HepG2 (cell line): ENCODE data around the gene CTSA. TPM values are rescaled to one million over a fixed set of nuclear protein-coding genes. Genes with fewer than 3 reads are reported as not detected.

Experiments
- PHF21A ChIP-seq: sonication (generic); formaldehyde crosslinking; IDR thresholded peaks from 2 replicates; pipeline ENCODE4 v1.5.0; 2020; ENCODE audit warnings: mild to moderate bottlenecking, missing genetic modification reagents
- RFX1 ChIP-seq: fragments of 450-650 bp; IDR thresholded peaks from 2 replicates; pipeline ENCODE4 v1.6.1; 2017
- RFX5 ChIP-seq: IDR thresholded peaks from 2 replicates; pipeline ENCODE4 v1.6.1; 2011; ENCODE audit warnings: low read depth, low read length, improper control_type of control experiment
- ZNF136 ChIP-seq: sonication (generic); formaldehyde crosslinking; IDR thresholded peaks from 2 replicates; pipeline ENCODE4 v1.8.1; 2022; ENCODE audit warnings: low read depth, mild to moderate bottlenecking, moderate library complexity, missing genetic modification reagents
- ZNF282 ChIP-seq: fragments of 450-650 bp; IDR thresholded peaks from 2 replicates; pipeline ENCODE4 v1.6.1; 2018; ENCODE audit not compliant: partially characterized antibody
- ZNF3 ChIP-seq: IDR thresholded peaks from 2 replicates; pipeline ENCODE4 v1.7.0; 2017; ENCODE audit warnings: inconsistent platforms
- ZNF782 ChIP-seq: sonication (generic); formaldehyde crosslinking; IDR thresholded peaks from 2 replicates; pipeline ENCODE4 v1.4.0; 2020; ENCODE audit warnings: missing genetic modification reagents, mild to moderate bottlenecking, borderline replicate concordance
- ZSCAN20 ChIP-seq: sonication (generic); formaldehyde crosslinking; IDR thresholded peaks from 2 replicates; pipeline ENCODE4 v1.4.0; 2020; ENCODE audit warnings: missing genetic modification reagents, mild to moderate bottlenecking, borderline replicate concordance
- polyA plus RNA-seq, 8 experiments: library from polyadenylated mRNA; depleted of rRNA in 3 of 8; stranded (reverse) in 7 of 8; unstranded in 1 of 8; fragments of >200 nt; fragmentation: Illumina TruSeq in 4 of 8; extraction: Trizol in 4 of 8; gene quantifications; 2 replicates each; pipeline versions ENCODE4 v1.2.1 to v1.2.3, GENCODE V29; 2011 to 2016; ENCODE audit warnings: low read depth in 4 of 8, missing spikeins in 1 of 8, mixed read lengths in 1 of 8; ENCODE audit not compliant: insufficient read depth in 1 of 8
- total RNA-seq, 5 experiments: library from RNA; depleted of rRNA; stranded (reverse); fragments of >200 nt; fragmentation: Illumina TruSeq; extraction: Trizol; gene quantifications; 2 replicates each; pipeline ENCODE4 v1.2.3, GENCODE V29; 2016; ENCODE audit warnings: low read depth in 1 of 5
- TF ChIP-seq, protein P1 (sequence below): sonication (generic); formaldehyde crosslinking; IDR thresholded peaks from 2 replicates; pipeline ENCODE4 v1.4.0; 2020; ENCODE audit warnings: missing genetic modification reagents
- TF ChIP-seq, protein P2 (sequence below): IDR thresholded peaks from 2 replicates; pipeline ENCODE4 v1.6.1; 2016; ENCODE audit warnings: missing compliant biosample characterization, missing genetic modification reagents, borderline replicate concordance
- TF ChIP-seq, protein P3 (sequence below): sonication (generic); formaldehyde crosslinking; IDR thresholded peaks from one replicate; pipeline ENCODE4 v1.5.1; 2020; ENCODE audit warnings: mild to moderate bottlenecking, missing genetic modification reagents; ENCODE audit errors: not compliant biosample characterization
- TF ChIP-seq, protein P4 (sequence below): sonication (generic); formaldehyde crosslinking; IDR thresholded peaks from 2 replicates; pipeline ENCODE4 v1.5.1; 2020; ENCODE audit warnings: mild to moderate bottlenecking, missing genetic modification reagents, moderate library complexity
- TF ChIP-seq, protein P5 (sequence below): sonication (generic); formaldehyde crosslinking; IDR thresholded peaks from 2 replicates; pipeline ENCODE4 v1.4.0; 2020; ENCODE audit warnings: missing genetic modification reagents

The CTSA gene
- total and polyA plus RNA-seq, 2 of the 13 experiments (the other 11 are each of a cell fraction or from before 2014, with no cell fraction given) = 202 to 231 TPM

DNA sequence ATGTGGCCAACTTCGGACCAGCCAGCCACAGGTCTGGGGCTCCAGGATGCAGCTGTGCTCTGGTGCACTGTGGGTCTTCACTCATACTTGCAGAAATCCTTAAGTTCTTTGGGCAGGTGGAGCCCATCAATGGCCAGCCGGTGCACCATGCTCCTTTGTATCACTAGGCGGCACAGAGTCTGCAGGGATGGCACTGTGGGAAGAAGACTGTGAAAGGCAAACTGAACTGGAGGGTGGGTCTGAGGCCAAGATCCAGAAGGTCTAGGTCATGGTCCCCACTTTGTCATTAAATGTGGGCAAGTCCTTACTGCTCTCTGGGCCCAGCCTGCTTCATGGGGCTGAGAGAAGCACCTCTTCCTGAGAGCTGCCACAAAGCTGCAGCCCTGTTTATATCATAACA, 2.5 kb upstream of the CTSA start (continued):
- TF ChIP-seq, protein P1, sequence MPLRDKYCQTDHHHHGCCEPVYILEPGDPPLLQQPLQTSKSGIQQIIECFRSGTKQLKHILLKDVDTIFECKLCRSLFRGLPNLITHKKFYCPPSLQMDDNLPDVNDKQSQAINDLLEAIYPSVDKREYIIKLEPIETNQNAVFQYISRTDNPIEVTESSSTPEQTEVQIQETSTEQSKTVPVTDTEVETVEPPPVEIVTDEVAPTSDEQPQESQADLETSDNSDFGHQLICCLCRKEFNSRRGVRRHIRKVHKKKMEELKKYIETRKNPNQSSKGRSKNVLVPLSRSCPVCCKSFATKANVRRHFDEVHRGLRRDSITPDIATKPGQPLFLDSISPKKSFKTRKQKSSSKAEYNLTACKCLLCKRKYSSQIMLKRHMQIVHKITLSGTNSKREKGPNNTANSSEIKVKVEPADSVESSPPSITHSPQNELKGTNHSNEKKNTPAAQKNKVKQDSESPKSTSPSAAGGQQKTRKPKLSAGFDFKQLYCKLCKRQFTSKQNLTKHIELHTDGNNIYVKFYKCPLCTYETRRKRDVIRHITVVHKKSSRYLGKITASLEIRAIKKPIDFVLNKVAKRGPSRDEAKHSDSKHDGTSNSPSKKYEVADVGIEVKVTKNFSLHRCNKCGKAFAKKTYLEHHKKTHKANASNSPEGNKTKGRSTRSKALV = no peak
- TF ChIP-seq ZNF282 (no peak), ZNF782 (CRISPR knock-in tag) (no peak), RFX5 (no peak), RFX1 (no peak), PHF21A (CRISPR knock-in tag) (0 out of 2 replicates have a peak, but pooled peaks have one; percentile 14), ZSCAN20 (CRISPR knock-in tag) (no peak), ZNF3 (CRISPR knock-in tag) (no peak), ZNF136 (CRISPR knock-in tag) (no peak)
- TF ChIP-seq, protein P2, sequence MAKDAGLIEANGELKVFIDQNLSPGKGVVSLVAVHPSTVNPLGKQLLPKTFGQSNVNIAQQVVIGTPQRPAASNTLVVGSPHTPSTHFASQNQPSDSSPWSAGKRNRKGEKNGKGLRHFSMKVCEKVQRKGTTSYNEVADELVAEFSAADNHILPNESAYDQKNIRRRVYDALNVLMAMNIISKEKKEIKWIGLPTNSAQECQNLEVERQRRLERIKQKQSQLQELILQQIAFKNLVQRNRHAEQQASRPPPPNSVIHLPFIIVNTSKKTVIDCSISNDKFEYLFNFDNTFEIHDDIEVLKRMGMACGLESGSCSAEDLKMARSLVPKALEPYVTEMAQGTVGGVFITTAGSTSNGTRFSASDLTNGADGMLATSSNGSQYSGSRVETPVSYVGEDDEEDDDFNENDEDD (CRISPR knock-in tag) = no peak
- TF ChIP-seq, protein P3, sequence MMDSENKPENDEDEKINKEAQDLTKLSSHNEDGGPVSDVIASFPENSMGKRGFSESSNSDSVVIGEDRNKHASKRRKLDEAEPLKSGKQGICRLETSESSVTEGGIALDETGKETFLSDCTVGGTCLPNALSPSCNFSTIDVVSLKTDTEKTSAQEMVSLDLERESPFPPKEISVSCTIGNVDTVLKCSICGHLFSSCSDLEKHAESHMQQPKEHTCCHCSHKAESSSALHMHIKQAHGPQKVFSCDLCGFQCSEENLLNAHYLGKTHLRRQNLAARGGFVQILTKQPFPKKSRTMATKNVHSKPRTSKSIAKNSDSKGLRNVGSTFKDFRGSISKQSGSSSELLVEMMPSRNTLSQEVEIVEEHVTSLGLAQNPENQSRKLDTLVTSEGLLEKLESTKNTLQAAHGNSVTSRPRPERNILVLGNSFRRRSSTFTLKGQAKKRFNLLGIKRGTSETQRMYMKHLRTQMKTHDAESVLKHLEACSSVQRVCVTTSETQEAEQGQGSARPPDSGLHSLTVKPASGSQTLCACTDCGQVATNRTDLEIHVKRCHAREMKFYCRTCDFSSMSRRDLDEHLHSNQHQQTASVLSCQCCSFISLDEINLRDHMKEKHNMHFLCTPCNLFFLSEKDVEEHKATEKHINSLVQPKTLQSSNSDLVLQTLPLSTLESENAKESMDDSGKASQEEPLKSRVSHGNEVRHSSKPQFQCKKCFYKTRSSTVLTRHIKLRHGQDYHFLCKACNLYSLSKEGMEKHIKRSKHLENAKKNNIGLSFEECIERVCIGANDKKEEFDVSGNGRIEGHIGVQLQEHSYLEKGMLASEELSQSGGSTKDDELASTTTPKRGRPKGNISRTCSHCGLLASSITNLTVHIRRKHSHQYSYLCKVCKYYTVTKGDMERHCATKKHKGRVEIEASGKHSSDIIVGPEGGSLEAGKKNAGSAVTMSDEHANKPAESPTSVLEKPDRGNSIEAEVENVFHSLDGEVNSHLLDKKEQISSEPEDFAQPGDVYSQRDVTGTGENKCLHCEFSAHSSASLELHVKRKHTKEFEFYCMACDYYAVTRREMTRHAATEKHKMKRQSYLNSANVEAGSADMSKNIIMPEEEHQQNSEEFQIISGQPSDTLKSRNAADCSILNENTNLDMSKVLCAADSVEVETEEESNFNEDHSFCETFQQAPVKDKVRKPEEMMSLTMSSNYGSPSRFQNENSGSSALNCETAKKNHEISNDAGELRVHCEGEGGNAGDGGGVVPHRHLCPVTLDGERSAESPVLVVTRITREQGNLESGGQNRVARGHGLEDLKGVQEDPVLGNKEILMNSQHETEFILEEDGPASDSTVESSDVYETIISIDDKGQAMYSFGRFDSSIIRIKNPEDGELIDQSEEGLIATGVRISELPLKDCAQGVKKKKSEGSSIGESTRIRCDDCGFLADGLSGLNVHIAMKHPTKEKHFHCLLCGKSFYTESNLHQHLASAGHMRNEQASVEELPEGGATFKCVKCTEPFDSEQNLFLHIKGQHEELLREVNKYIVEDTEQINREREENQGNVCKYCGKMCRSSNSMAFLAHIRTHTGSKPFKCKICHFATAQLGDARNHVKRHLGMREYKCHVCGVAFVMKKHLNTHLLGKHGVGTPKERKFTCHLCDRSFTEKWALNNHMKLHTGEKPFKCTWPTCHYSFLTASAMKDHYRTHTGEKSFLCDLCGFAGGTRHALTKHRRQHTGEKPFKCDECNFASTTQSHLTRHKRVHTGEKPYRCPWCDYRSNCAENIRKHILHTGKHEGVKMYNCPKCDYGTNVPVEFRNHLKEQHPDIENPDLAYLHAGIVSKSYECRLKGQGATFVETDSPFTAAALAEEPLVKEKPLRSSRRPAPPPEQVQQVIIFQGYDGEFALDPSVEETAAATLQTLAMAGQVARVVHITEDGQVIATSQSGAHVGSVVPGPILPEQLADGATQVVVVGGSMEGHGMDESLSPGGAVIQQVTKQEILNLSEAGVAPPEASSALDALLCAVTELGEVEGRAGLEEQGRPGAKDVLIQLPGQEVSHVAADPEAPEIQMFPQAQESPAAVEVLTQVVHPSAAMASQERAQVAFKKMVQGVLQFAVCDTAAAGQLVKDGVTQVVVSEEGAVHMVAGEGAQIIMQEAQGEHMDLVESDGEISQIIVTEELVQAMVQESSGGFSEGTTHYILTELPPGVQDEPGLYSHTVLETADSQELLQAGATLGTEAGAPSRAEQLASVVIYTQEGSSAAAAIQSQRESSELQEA (CRISPR knock-in tag) = no peak
- TF ChIP-seq, protein P4, sequence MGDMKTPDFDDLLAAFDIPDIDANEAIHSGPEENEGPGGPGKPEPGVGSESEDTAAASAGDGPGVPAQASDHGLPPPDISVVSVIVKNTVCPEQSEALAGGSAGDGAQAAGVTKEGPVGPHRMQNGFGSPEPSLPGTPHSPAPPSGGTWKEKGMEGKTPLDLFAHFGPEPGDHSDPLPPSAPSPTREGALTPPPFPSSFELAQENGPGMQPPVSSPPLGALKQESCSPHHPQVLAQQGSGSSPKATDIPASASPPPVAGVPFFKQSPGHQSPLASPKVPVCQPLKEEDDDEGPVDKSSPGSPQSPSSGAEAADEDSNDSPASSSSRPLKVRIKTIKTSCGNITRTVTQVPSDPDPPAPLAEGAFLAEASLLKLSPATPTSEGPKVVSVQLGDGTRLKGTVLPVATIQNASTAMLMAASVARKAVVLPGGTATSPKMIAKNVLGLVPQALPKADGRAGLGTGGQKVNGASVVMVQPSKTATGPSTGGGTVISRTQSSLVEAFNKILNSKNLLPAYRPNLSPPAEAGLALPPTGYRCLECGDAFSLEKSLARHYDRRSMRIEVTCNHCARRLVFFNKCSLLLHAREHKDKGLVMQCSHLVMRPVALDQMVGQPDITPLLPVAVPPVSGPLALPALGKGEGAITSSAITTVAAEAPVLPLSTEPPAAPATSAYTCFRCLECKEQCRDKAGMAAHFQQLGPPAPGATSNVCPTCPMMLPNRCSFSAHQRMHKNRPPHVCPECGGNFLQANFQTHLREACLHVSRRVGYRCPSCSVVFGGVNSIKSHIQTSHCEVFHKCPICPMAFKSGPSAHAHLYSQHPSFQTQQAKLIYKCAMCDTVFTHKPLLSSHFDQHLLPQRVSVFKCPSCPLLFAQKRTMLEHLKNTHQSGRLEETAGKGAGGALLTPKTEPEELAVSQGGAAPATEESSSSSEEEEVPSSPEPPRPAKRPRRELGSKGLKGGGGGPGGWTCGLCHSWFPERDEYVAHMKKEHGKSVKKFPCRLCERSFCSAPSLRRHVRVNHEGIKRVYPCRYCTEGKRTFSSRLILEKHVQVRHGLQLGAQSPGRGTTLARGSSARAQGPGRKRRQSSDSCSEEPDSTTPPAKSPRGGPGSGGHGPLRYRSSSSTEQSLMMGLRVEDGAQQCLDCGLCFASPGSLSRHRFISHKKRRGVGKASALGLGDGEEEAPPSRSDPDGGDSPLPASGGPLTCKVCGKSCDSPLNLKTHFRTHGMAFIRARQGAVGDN (CRISPR knock-in tag) = peak; percentile 33; the same call in 1 of the 2 replicates
- TF ChIP-seq, protein P5, sequence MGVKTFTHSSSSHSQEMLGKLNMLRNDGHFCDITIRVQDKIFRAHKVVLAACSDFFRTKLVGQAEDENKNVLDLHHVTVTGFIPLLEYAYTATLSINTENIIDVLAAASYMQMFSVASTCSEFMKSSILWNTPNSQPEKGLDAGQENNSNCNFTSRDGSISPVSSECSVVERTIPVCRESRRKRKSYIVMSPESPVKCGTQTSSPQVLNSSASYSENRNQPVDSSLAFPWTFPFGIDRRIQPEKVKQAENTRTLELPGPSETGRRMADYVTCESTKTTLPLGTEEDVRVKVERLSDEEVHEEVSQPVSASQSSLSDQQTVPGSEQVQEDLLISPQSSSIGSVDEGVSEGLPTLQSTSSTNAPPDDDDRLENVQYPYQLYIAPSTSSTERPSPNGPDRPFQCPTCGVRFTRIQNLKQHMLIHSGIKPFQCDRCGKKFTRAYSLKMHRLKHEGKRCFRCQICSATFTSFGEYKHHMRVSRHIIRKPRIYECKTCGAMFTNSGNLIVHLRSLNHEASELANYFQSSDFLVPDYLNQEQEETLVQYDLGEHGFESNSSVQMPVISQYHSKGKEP (CRISPR knock-in tag) = no peak
